NT2/D1 (cell line): ENCODE measurements around the gene GRIN2C.

Source experiments
- DNase-seq: peaks from one replicate; pipeline ENCODE4 v3.0.0-alpha.2; 2011; ENCODE audit warnings: low read depth, low spot score
- H3K27me3 ChIP-seq: 2 replicates; pipeline ENCODE4 v1.6.0; 2011; ENCODE audit warnings: mild to moderate bottlenecking; ENCODE audit not compliant: insufficient read length, insufficient read depth
- H3K36me3 ChIP-seq: 2 replicates; pipeline ENCODE4 v1.6.1; 2011; ENCODE audit warnings: mild to moderate bottlenecking, low read length, mixed read lengths; ENCODE audit not compliant: insufficient read depth, insufficient read length
- H3K4me1 ChIP-seq: 2 replicates; pipeline ENCODE4 v1.5.1; 2011; ENCODE audit not compliant: insufficient read depth, insufficient read length
- H3K4me3 ChIP-seq: 2 replicates; pipeline ENCODE4 v1.5.1; 2011; ENCODE audit warnings: low read depth; ENCODE audit not compliant: insufficient read length
- H3K9ac ChIP-seq: 2 replicates; pipeline ENCODE4 v1.6.0; 2011; ENCODE audit warnings: low read depth; ENCODE audit not compliant: insufficient read length
- H3K9me3 ChIP-seq: 2 replicates; pipeline ENCODE4 v1.5.1; 2011; ENCODE audit warnings: mild to moderate bottlenecking, low read length; ENCODE audit not compliant: insufficient read depth
- SUZ12 ChIP-seq: IDR thresholded peaks from 2 replicates; pipeline ENCODE4 v1.6.1; 2011; ENCODE audit not compliant: insufficient read length, insufficient read depth; ENCODE audit errors: extremely low read depth
- YY1 ChIP-seq: IDR thresholded peaks from 2 replicates; pipeline ENCODE4 v1.6.1; 2011; ENCODE audit not compliant: insufficient read length, insufficient read depth
- ZNF274 ChIP-seq: IDR thresholded peaks from 2 replicates; pipeline ENCODE4 v1.6.1; 2011; ENCODE audit warnings: mild to moderate bottlenecking, low read depth, low read length

Gene GRIN2C

DNA sequence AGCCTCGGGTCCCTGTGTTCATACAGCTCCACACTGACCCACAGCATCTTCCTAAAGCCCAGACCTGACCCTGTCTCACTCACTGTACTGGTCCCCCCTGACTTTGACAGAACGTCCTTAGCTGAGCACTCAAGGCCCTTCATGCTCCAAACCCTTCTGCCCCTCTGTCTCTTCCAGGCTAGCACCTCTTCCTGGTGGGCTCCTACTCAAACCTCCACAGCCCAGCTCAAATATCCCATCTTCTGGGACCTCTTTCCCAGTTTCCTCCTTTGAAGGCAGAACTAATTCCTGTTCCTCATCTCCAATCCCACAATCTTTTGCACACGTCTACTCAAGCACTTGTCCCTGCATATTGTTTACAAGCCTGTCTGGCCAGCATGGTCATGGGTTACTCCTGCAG lies 8.8 kb downstream of the GRIN2C start:
- H3K9ac ChIP-seq, result no peak overlapping the region
- no peaks in the 10 kb centered on the region; the same call in 1 of the 2 replicates for H3K9me3 ChIP-seq
- peaks cover 89% of the 10 kb centered on the region for H3K27me3 ChIP-seq
- DNase-seq, result no peak
- TF ChIP-seq YY1 (no peak), SUZ12 (no peak), ZNF274 (no peak)
- peaks cover 8% of the 10 kb centered on the region for H3K4me1 ChIP-seq
- H3K4me3 ChIP-seq, result no peak overlapping the region
- H3K36me3 ChIP-seq, result no peaks in the 10 kb centered on the region

GRCh38 chr17:74850310-74850709 lies 9.4 kb downstream of the GRIN2C start:
- H3K27me3 ChIP-seq, result peaks cover 89% of the 10 kb centered on the region
- DNase-seq, result no peak
- H3K36me3 ChIP-seq, result no peaks in the 10 kb centered on the region
- H3K9ac ChIP-seq, result no peak overlapping the region
- no peaks in the 10 kb centered on the region; the same call in 1 of the 2 replicates for H3K9me3 ChIP-seq
- no peak for TF ChIP-seq YY1
- TF ChIP-seq ZNF274, result no peak
- TF ChIP-seq SUZ12, result no peak
- no peak overlapping the region for H3K4me3 ChIP-seq
- peaks cover 8% of the 10 kb centered on the region for H3K4me1 ChIP-seq

DNA sequence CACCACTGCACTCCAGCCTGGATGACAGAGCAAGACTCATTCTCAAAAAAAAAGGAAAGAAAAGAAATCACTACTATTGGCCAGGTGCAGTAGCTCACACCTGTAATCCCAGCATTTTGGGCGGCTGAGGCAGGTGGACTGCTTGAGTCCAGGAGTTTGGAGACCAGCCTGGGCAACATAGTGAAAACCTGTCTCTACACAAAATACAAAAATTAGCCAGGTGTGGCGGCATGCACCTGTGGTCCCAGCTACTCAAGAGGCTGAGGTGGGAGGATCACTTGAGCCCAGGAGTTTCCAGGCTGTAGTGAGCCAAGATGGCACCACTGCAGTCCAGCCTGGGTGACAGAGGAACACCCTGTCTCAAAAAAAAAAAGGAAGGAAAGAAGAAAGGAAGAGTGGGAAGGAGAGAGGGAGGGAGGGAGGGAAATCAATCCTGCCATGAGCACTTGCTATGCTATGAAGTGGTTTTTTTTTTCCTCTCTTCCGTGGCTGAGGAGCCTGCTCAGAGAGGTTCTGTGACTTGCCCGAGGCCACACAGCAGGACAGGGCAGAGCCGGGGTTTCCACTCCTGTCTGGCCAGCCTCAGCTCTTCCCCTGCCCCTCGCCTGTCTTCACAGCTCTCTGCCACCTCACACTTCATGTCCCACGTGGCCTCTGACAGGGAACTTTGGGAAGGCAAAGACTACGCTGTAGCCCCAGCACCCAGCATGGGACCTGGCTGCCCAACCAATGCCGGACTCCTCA lies 10.9 kb downstream of the GRIN2C start:
- peaks cover 86% of the 10 kb centered on the region for H3K27me3 ChIP-seq
- H3K36me3 ChIP-seq, result no peaks in the 10 kb centered on the region
- no peak for DNase-seq
- H3K9me3 ChIP-seq, result no peaks in the 10 kb centered on the region; the same call in 1 of the 2 replicates
- TF ChIP-seq YY1 (no peak), SUZ12 (no peak), ZNF274 (no peak)
- peaks cover 8% of the 10 kb centered on the region for H3K4me1 ChIP-seq
- H3K9ac ChIP-seq, result no peak overlapping the region
- no peak overlapping the region for H3K4me3 ChIP-seq

- no peak for TF ChIP-seq SUZ12
- no peak for TF ChIP-seq ZNF274
- no peak for TF ChIP-seq YY1
- Histone ChIP-seq H3K9ac (no peak overlapping the region), H3K4me3 (no peak overlapping the region), H3K9me3 (no peaks in the 10 kb centered on the region), H3K4me1 (peaks cover 11% of the 10 kb centered on the region), H3K36me3 (no peaks in the 10 kb centered on the region), H3K27me3 (peaks cover 73% of the 10 kb centered on the region)
- DNase-seq, result no peak
These were observed 13.1 kb downstream of the GRIN2C start for GRCh38 chr17:74846621-74847020.

DNA sequence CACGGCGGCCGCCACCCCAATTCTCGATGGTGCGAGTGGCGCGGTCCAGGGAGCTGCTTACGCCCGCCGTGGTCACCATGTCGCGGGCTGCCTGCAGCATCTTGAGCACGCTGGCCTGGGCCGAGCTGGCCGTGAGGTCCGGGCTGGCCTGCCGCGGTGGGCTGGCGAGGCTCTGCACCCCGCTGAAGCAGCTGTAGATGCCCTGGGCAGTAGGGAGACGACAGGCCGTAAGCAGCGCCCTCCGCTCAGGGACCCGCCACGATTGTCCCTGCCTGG lies 16.4 kb downstream of the GRIN2C start:
- TF ChIP-seq YY1, result no peak
- no peak for TF ChIP-seq SUZ12
- TF ChIP-seq ZNF274, result no peak
- Histone ChIP-seq H3K4me1 (peaks cover 33% of the 10 kb centered on the region), H3K27me3 (peaks cover 41% of the 10 kb centered on the region), H3K4me3 (peak overlapping the region; percentile 45), H3K9me3 (no peaks in the 10 kb centered on the region), H3K36me3 (peaks cover 8% of the 10 kb centered on the region), H3K9ac (peak overlapping the region; percentile 3)
- DNase-seq, result no peak

- Histone ChIP-seq H3K4me1 (peaks cover 33% of the 10 kb centered on the region), H3K9me3 (no peaks in the 10 kb centered on the region), H3K9ac (peak overlapping the region; percentile 87), H3K27me3 (peaks cover 38% of the 10 kb centered on the region), H3K36me3 (peaks cover 8% of the 10 kb centered on the region), H3K4me3 (peak overlapping the region; percentile 45)
- TF ChIP-seq ZNF274, result no peak
- TF ChIP-seq SUZ12, result no peak
- no peak for TF ChIP-seq YY1
- DNase-seq, result no peak
These were observed 16.9 kb downstream of the GRIN2C start for GRCh38 chr17:74842599-74843351.

DNA sequence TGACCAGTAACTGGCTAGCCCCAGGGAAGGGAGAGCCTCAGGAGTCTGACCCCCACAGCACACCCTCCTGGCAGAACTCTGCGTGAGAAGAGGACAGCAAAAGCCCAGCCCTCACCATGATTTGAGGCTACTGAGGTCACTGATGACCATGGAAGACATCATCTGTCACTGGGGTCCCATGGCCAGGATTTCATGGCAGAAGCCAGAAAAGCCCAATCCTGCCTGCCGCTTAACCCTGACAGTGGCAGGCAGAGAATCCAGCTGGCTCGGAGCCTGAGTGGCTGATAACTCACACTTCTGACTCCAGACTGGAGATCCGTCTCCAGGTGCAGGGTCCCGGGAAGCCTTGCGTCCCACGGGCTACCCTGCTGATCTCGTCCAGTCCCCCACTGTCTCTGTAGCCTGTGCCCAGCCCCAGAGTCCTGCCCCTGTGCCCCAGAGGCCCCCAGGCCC lies 17.5 kb downstream of the GRIN2C start:
- Histone ChIP-seq H3K27me3 (peaks cover 32% of the 10 kb centered on the region), H3K36me3 (peaks cover 11% of the 10 kb centered on the region), H3K4me3 (peak overlapping the region; percentile 45), H3K4me1 (peaks cover 33% of the 10 kb centered on the region), H3K9ac (peak overlapping the region; percentile 87), H3K9me3 (no peaks in the 10 kb centered on the region)
- DNase-seq, result no peak
- TF ChIP-seq ZNF274 (no peak), YY1 (no peak), SUZ12 (no peak)
